CD4-positive, CD25-positive, alpha-beta regulatory T cell (primary cell): Measurements from ENCODE around the gene TIMM13. TPM values are rescaled to one million over a fixed set of nuclear protein-coding genes. Genes with fewer than 3 reads are reported as not detected.
"Not testable (repeated sequence)": the region's sequence is repeated elsewhere in the genome, so short reads cannot be mapped to it uniquely, and the experiment has no call there.

Experiments used
- ATAC-seq, 2 donors: fragments of 150-1000 bp; cut with Tn5 transposase; one replicate each; pipeline ENCODE4 v1.10.0; 2021; ENCODE audit warnings: low read depth in 2 of 2, moderate number of reproducible peaks in 2 of 2, moderate library complexity in 1 of 2
- DNase-seq, 3 donors: peaks; one replicate each; pipeline versions ENCODE4 v3.0.0 to v3.0.0-alpha.2; 2012 to 2022; ENCODE audit warnings: mixed read lengths in 1 of 3
- H3K27ac ChIP-seq: one replicate; pipeline ENCODE4 v1.7.0; 2013; ENCODE audit warnings: mild to moderate bottlenecking, low read length; ENCODE audit not compliant: insufficient read depth, poor library complexity, severe bottlenecking
- H3K27me3 ChIP-seq: one replicate; pipeline ENCODE4 v1.7.0; 2013; ENCODE audit warnings: low read length; ENCODE audit not compliant: control insufficient read depth, insufficient read depth
- H3K36me3 ChIP-seq: one replicate; pipeline ENCODE4 v1.7.0; 2013; ENCODE audit warnings: mild to moderate bottlenecking, low read length, moderate library complexity; ENCODE audit not compliant: control insufficient read depth, insufficient read depth
- H3K4me1 ChIP-seq: 2 replicates; pipeline ENCODE4 v1.7.0; 2013; ENCODE audit warnings: mild to moderate bottlenecking, low read length; ENCODE audit not compliant: insufficient read depth, control insufficient read depth, poor library complexity, severe bottlenecking
- H3K4me3 ChIP-seq: one replicate; pipeline ENCODE4 v1.7.0; 2013; ENCODE audit warnings: low read depth, mild to moderate bottlenecking, low read length, moderate library complexity
- H3K9me3 ChIP-seq, 2 experiments: 1 replicate in 1 of 2; 2 replicates in 1 of 2; pipeline ENCODE4 v1.7.0; 2013; ENCODE audit warnings: low read length in 2 of 2, mild to moderate bottlenecking in 1 of 2, moderate library complexity in 1 of 2; ENCODE audit not compliant: control insufficient read depth in 2 of 2
- H3K27ac Mint-ChIP-seq, 3 donors: one replicate each; pipeline ENCODE4 v1.8.0; 2020 to 2022; ENCODE audit warnings: mild to moderate bottlenecking in 3 of 3, mixed read lengths in 3 of 3, moderate library complexity in 2 of 3
- H3K27me3 Mint-ChIP-seq: one replicate; pipeline ENCODE4 v1.8.0; 2022; ENCODE audit warnings: mild to moderate bottlenecking, mixed read lengths
- H3K36me3 Mint-ChIP-seq: one replicate; pipeline ENCODE4 v1.8.0; 2020; ENCODE audit warnings: mixed read lengths
- H3K4me1 Mint-ChIP-seq, 4 donors: one replicate each; pipeline ENCODE4 v1.8.0; 2020 to 2022; ENCODE audit warnings: mixed read lengths in 4 of 4, mild to moderate bottlenecking in 1 of 4
- H3K4me3 Mint-ChIP-seq, 4 donors: one replicate each; pipeline ENCODE4 v1.8.0; 2020 to 2022; ENCODE audit warnings: mild to moderate bottlenecking in 4 of 4, mixed read lengths in 4 of 4, moderate library complexity in 3 of 4
- H3K9me3 Mint-ChIP-seq, 7 donors: one replicate each; pipeline ENCODE4 v1.8.0; 2020 to 2022; ENCODE audit warnings: mixed read lengths in 7 of 7, mild to moderate bottlenecking in 3 of 7, moderate library complexity in 2 of 7
- polyA plus RNA-seq, 4 donors: library from polyadenylated mRNA; unstranded; fragments of 300-500 nt; fragmentation: Illumina TruSeq; gene quantifications; one replicate each; pipeline ENCODE4 v1.2.3, GENCODE V29; 2021
- total RNA-seq: library from RNA; stranded (reverse); gene quantifications from one replicate; pipeline ENCODE4 v1.2.3, GENCODE V29; 2022

TIMM13 gene
- total and polyA plus RNA-seq, 5 donors from 2014 or later = 24.6 to 62.5 (median 56.4) TPM

GRCh38 chr19:2420490-2420889 lies 6.9 kb downstream of the TIMM13 start:
- Histone ChIP-seq H3K27me3 (no peaks in the 10 kb centered on the region), H3K4me1 (peaks cover 2% of the 10 kb centered on the region), H3K36me3 (no peaks in the 10 kb centered on the region), H3K4me3 (no peak overlapping the region), H3K9me3 (no peaks in the 10 kb centered on the region), H3K27ac (no peak overlapping the region)
- no peaks in the 10 kb centered on the region for H3K4me1 Mint-ChIP-seq
- H3K27ac Mint-ChIP-seq = no peak overlapping the region
- no peaks in the 10 kb centered on the region for H3K27me3 Mint-ChIP-seq
- no peak overlapping the region for H3K4me3 Mint-ChIP-seq
- H3K36me3 Mint-ChIP-seq = peaks cover 4% of the 10 kb centered on the region
- ATAC-seq (no peak), DNase-seq (no peak)
- H3K9me3 Mint-ChIP-seq = no peaks in the 10 kb centered on the region

DNA sequence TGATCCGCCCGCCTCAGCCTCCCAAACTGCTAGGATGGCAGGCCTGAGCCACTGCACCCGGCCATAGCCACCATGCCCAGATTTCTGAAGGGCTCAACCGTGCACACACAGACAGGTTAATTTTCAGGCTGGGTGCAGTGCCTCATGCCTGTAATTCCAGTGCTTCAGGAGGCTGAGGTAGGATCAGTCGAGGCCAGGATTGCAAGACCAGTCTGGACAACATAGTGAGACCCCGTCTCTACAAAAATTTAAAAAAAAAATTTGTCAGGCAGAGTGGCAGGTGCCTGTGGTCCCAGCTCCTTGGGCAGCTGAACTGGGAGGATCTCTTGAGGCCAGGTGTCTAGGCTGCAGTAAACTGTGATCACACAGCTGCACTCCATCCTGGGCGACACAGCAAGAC lies 7.6 kb downstream of the TIMM13 start:
- Histone ChIP-seq H3K4me3 (no peak overlapping the region), H3K27ac (no peak overlapping the region), H3K4me1 (no peaks in the 10 kb centered on the region), H3K27me3 (no peaks in the 10 kb centered on the region), H3K36me3 (no peaks in the 10 kb centered on the region), H3K9me3 (no peaks in the 10 kb centered on the region)
- no peaks in the 10 kb centered on the region for H3K4me1 Mint-ChIP-seq
- ATAC-seq = no peak
- no peak for DNase-seq
- peaks cover 4% of the 10 kb centered on the region for H3K36me3 Mint-ChIP-seq
- no peak overlapping the region for H3K4me3 Mint-ChIP-seq
- no peaks in the 10 kb centered on the region for H3K9me3 Mint-ChIP-seq
- no peak overlapping the region for H3K27ac Mint-ChIP-seq
- no peaks in the 10 kb centered on the region for H3K27me3 Mint-ChIP-seq

DNA sequence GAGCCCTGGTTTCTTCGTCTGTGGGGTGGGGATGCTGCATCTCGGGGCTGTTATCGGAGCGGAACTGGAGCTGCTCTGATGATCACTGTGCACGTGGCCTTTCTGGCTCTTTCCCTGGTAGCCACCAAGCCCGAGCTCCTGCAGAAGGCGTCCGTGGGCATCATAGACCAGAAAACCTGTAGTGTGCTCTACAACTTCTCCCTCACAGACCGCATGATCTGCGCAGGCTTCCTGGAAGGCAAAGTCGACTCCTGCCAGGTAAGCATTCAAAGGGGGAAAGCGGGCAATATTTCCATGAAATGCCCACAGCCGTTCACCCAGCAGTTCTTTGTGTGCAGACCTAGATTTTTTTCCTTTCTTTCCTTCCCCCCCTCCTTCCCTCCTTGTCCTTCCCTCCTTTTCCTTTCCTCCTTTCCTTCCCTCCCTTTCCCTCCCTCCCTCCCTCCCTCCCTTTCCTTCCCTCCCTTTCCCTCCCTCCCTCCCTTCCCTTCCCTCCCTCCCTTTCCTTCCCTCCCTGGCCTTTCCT lies 9.4 kb downstream of the TIMM13 start:
- Mint-ChIP-seq H3K36me3 (peaks cover 4% of the 10 kb centered on the region), H3K9me3 (no peaks in the 10 kb centered on the region), H3K4me3 (no peak overlapping the region), H3K27ac (no peak overlapping the region), H3K27me3 (no peaks in the 10 kb centered on the region), H3K4me1 (no peaks in the 10 kb centered on the region)
- Histone ChIP-seq H3K4me1 (no peaks in the 10 kb centered on the region), H3K27me3 (no peaks in the 10 kb centered on the region), H3K4me3 (no peak overlapping the region), H3K36me3 (no peaks in the 10 kb centered on the region), H3K27ac (no peak overlapping the region), H3K9me3 (no peaks in the 10 kb centered on the region)
- DNase-seq (no peak), ATAC-seq (no peak)

GRCh38 chr19:2417436-2417835 lies 9.9 kb downstream of the TIMM13 start:
- not testable (repeated sequence) for H3K9me3 Mint-ChIP-seq, H3K9me3 ChIP-seq, H3K27me3 ChIP-seq, H3K4me3 Mint-ChIP-seq, ATAC-seq, H3K27ac Mint-ChIP-seq, H3K36me3 Mint-ChIP-seq, H3K4me3 ChIP-seq, DNase-seq, H3K36me3 ChIP-seq, H3K27me3 Mint-ChIP-seq, H3K4me1 ChIP-seq, H3K4me1 Mint-ChIP-seq, H3K27ac ChIP-seq

DNA sequence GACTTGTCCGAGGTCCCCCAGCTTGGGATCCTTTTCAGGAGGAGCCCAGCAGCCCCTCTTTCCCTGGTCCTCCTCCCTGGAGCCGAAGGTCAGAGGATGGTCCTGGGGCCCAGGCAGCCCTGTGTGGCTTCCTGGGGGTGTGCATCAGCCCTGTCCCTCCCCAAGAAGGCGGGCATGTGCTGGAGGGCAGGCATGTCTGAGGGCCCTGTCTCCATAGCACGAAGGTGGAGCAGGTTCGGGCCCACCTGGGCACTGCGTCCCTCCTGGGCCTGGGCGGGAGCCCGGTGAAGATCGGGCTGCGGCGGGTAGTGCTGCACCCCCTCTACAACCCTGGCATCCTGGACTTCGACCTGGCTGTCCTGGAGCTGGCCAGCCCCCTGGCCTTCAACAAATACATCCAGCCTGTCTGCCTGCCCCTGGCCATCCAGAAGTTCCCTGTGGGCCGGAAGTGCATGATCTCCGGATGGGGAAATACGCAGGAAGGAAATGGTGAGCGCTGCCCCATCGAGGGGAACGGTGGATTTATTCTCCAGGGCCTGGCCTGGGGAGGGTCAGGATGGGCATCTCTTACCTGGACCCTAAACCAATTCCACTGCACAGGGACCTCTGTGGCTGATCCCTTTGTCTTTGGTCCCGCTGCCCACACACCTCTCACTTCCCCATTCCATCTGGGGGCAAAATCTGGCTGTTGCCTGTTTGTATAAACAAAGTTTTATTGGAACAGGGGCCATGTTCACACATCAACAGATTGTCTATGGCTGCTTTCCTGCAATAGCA lies 10.9 kb downstream of the TIMM13 start:
- peaks cover 4% of the 10 kb centered on the region for H3K36me3 Mint-ChIP-seq
- peaks cover 0 to 2% (median 0%) of the 10 kb centered on the region in 7 donors for H3K9me3 Mint-ChIP-seq
- H3K27me3 ChIP-seq = no peaks in the 10 kb centered on the region
- no peaks in the 10 kb centered on the region for H3K36me3 ChIP-seq
- no peak for DNase-seq
- H3K4me1 Mint-ChIP-seq = no peaks in the 10 kb centered on the region
- H3K4me3 ChIP-seq = no peak overlapping the region
- H3K27me3 Mint-ChIP-seq = no peaks in the 10 kb centered on the region
- H3K27ac ChIP-seq = no peak overlapping the region
- no peaks in the 10 kb centered on the region for H3K4me1 ChIP-seq
- peak overlapping the region in 1 of 3 donors; percentile 69 for H3K27ac Mint-ChIP-seq
- no peak for ATAC-seq
- peak overlapping the region in 1 of 4 donors; percentile 11 for H3K4me3 Mint-ChIP-seq
- H3K9me3 ChIP-seq = no peaks in the 10 kb centered on the region

DNA sequence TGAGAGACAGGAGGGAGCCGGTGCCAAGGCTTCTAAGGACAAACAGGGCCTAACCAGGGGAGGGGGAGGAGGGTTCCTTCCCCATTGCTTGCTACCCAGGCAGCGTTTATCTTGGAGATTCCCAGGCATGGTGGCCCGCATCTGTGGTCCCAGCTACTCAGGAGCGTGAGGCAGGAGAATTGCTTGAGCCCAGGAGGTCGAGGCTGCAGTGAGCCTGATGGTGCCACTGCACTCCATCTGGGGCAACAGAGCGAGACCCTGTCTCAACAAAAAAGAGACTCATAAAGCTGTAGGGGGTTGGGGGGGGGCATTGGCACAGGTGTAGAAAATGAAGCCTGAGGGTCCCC lies 11.4 kb downstream of the TIMM13 start:
- no peak overlapping the region for H3K4me3 ChIP-seq
- H3K27ac Mint-ChIP-seq = no peak overlapping the region
- H3K27me3 ChIP-seq = no peaks in the 10 kb centered on the region
- no peak for ATAC-seq
- H3K4me3 Mint-ChIP-seq = no peak overlapping the region
- H3K4me1 ChIP-seq = no peaks in the 10 kb centered on the region
- peaks cover 0 to 2% (median 0%) of the 10 kb centered on the region in 7 donors for H3K9me3 Mint-ChIP-seq
- no peaks in the 10 kb centered on the region for H3K27me3 Mint-ChIP-seq
- no peaks in the 10 kb centered on the region for H3K36me3 ChIP-seq
- H3K36me3 Mint-ChIP-seq = peaks cover 4% of the 10 kb centered on the region
- H3K9me3 ChIP-seq = no peaks in the 10 kb centered on the region
- DNase-seq = no peak
- no peak overlapping the region for H3K27ac ChIP-seq
- H3K4me1 Mint-ChIP-seq = no peaks in the 10 kb centered on the region

- Mint-ChIP-seq H3K9me3 (peaks cover 0 to 2% (median 0%) of the 10 kb centered on the region in 7 donors), H3K4me1 (no peaks in the 10 kb centered on the region), H3K36me3 (peaks cover 4% of the 10 kb centered on the region), H3K4me3 (no peak overlapping the region), H3K27ac (peak overlapping the region in 1 of 3 donors; percentile 26), H3K27me3 (no peaks in the 10 kb centered on the region)
- no peaks in the 10 kb centered on the region for H3K36me3 ChIP-seq
- no peaks in the 10 kb centered on the region for H3K4me1 ChIP-seq
- ATAC-seq (no peak), DNase-seq (no peak)
- no peak overlapping the region for H3K27ac ChIP-seq
- no peak overlapping the region for H3K4me3 ChIP-seq
- no peaks in the 10 kb centered on the region for H3K27me3 ChIP-seq
- no peaks in the 10 kb centered on the region for H3K9me3 ChIP-seq
These were observed 12.0 kb downstream of the TIMM13 start for GRCh38 chr19:2415281-2415972.
